GDM1 (cell line): Measurements from ENCODE around the gene CDH23.

ENCODE experiments used
- DNase-seq: peaks from one replicate; lab custom pipeline; 2025; lab: John Stamatoyannopoulos, UW

Gene CDH23

GRCh38 chr10:71467161-71467560 lies 70.4 kb downstream of the CDH23 start:
- no peak for DNase-seq

DNA sequence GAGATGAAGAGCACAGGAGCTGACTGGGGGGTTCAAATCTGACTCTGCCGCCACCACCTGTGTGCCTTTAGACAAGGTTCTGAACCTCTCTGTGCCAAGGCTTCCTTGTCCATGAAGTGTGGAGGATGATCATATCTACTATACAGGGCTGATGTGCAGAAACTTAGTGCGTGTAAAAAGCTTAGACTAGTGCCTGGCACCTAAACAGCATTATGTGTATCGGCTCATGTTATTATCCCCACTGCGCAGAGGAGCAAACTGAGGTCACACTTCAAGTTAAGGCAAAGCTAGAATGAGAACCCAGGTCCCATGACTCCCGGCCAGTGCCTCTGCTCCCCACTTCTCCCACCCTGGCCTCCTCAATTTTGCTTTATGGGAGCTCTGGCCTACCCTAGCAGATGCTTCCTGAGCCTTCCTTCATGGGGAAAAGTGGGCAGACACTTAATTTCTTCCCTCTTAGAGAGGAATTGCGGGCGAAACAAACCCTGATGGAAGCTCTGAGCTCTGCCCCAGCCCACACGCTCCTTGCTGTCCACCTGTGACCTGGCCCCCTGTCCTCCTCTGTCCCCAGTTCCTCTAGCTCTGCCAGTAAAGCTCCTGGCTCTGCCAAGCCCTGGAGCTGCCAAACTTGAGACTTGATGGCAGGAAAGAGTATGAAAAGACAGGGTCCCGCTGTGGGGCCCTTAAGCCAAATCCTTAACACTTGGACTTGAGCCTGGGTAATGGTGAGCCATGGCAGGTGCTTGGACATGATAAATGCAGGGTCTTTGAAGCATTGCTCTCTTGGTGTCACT lies 71.0 kb downstream of the CDH23 start:
- DNase-seq = no peak

- DNase-seq = no peak
These were observed 71.8 kb downstream of the CDH23 start for GRCh38 chr10:71468363-71469094.

GRCh38 chr10:71471006-71471405 lies 74.3 kb downstream of the CDH23 start:
- DNase-seq = no peak

- DNase-seq = no peak
These were observed 75.2 kb downstream of the CDH23 start for GRCh38 chr10:71471957-71472365.

DNA sequence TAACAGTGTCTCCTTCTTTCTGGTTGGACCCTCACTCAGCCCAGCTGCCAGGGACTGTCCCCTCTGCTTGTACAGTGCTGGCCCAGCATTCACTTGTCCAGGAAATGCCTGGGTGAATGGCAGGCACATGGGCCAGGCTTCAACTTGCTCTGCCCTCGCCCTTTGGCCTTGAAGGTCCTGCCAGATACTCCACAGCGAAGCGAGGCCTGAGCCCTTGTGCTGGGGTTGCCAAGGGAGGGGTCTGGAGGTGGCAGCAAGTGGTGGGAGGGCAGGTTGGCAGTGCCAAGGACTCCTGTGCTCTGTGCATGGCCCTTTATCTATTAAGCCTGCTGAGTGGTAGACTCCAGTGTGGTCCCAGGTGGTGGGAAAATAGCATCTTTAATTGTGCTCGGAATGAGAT lies 75.7 kb downstream of the CDH23 start:
- DNase-seq = no peak

DNA sequence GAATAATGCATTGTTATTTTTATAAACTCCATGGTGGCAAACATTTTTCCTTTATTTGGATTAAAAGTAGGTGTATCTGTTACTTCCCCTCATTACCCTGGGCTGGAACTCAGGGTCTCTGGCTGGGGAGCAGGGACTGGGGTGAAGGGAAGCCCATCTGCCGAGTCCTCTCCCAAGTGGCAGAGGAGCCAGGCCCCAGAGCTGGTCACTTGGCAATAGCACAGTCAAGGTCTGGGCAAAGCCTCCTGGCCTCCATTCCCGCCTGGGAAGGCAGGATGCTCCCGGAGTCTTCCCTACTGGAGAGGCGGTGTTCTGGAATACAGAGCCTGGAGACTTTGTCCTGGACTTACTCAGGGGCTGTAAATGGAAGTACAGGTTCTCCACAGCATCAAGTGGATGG lies 76.2 kb downstream of the CDH23 start:
- no peak for DNase-seq

GRCh38 chr10:71473671-71474599 lies 77.2 kb downstream of the CDH23 start:
- DNase-seq = no peak

GRCh38 chr10:71474702-71475242 lies 78.1 kb downstream of the CDH23 start:
- DNase-seq = no peak

DNA sequence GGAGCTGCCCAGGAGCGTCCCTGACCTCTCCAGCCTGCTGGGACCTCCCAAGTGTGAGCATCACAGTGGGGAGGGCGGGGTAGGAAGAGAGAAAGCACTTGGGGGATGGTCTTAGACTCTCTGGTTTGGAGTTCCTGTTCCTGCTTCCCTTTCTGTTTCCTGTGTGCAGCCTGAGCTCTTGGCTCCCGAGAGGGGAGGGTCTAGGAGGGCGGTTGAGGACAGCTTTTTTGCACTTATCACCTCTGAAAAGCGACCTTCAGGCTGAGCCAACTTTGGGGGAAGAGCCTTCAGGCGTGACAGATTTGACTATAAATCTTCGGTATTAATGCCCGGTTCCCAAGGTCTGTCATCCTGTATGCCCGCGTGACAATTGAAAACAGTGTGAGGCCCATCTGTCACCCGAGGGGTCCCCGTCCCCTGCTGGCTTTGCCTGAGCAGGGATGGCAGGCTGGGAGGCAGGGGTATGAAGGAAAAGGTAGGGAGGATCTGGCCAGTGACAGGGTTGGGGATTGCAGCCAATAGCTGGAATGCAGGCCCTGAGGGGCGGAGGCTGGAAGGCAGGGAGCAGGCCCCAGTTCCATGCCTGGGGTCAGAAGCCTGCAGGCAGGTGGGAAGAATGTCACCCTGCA lies 78.6 kb downstream of the CDH23 start:
- peak; percentile 82 for DNase-seq

DNA sequence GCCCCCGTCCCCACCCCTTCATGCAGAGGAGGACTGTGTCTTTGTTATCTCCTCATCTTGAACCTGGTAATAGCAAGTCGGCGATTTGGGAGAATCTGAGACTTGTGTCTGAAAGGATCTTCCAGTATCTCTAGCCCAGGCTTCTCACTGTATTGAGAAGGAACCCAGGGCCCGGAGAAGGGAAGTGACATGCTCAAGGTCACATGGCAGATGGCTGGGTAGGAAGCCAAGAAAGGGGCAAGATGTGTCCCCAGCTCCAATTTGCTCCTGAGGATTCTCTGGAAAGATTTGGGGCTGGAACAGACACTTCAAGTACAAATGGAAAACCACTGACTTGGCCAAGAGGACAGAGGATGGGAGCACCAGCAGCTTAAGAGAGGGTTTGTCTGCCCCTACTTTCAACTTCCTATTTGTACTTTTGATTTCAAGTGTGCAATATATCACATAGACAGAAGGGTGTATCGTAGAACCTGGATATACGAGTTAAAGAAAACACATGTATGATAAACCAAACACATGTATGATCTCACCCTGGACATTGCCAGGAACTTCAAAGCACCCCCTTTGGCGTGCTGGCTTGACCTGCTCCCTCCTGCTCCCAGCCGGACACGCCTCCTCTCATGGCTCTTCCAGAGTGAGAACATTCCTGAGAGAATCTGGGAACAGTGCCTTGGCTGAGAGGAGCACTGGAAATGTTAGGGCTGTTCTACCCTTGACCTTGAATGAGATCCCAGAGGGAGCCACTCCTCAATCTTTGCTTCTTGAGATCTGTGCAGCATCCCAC lies 79.7 kb downstream of the CDH23 start:
- no peak for DNase-seq

DNA sequence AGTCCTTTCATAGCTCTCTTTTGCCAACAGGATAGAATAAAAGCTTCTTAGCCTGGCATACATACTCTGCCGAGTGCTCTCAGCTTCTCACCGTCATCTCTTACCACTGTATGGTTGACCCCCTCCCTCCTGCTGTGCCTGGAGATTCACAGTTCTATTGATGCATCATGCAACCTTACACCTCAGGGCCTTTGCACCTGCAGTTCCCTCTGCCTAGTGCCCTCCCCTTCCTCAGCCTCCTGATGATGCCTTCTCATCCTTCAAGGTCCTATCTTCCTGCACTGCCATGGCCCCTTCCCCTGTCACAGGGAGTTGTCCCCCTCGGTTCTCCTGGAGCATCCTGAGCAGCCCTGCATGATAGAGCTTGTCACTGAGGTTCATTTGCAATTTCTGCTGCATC lies 81.5 kb downstream of the CDH23 start:
- no peak for DNase-seq

DNA sequence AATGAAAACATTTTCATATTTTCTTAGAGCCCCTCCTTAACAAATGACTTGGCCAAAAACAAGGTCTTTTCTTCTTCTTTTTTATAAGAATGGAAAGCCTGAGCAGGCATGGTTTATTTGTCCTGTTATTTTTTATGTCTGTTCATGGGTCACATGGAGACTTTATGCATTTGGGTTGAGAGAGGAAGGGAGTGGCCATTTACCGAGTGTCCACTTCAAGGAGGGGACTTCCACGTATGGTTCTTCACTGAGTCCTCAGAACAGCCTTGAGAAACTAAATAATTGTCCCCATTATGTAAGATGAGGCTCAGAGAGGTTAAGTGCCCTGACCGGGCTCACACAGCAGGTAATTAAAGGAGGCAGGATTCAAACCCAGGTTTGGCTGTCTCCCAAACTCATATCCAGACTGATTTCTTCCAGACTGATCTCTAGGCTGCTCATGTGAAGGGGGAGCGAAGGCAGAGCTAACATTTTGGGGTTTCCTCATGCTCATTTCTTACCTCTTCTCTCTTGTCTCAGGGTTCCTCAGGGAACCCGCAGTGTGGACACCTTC lies 82.2 kb downstream of the CDH23 start:
- DNase-seq = no peak

GRCh38 chr10:71479831-71480230 lies 83.1 kb downstream of the CDH23 start:
- no peak for DNase-seq

DNA sequence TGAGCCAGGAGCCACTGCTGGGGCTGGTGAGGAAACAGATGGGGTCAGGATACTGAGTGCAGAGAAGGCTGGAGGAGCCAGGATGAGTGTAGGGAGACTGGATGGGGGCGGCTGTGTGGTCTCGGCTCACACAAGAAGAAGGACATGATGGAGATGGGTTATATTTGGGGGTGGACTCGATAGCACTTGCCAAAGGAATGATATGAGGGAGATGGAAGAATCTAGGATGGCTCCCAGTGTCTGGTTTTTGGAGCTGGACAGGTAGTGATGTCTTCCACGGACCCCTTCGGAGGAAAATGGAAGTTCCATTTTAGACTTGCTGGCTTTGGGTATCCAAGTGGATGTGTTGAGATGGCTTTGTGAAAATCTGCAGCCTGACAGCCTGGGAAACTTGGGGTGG lies 83.9 kb downstream of the CDH23 start:
- no peak for DNase-seq

DNA sequence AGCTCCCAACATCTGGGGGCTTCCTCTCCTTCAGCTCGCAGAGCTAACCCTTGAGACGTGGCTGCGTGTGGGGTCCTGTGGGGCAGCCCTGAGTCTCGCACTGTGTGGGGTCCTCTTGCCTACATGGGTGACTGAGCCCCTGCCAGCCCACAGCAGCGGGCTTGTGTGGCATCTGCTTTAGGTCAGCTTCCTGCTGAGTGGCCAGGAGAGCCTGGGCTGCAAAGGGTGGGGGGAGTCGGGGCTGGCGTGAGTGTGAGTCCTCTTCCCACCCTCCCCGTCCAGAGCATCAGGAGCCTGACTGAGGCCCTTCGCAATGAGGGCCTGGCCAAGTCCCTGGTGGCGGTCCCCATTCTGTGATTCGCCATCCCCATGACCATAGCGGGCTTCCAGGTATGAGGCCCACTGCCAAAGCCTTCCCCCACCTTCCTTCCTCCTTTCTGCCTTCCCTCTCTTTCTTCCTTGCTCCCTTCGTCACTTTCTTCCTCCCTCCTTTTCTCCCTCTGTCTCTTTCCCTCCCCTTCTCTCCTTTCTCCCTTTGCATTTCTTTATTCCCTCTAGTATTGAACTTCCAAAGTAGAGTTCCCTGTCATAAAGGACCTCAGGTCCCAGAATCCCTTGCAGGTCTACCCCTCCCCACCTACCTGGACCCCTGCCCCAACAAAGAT lies 85.2 kb downstream of the CDH23 start:
- no peak for DNase-seq

DNA sequence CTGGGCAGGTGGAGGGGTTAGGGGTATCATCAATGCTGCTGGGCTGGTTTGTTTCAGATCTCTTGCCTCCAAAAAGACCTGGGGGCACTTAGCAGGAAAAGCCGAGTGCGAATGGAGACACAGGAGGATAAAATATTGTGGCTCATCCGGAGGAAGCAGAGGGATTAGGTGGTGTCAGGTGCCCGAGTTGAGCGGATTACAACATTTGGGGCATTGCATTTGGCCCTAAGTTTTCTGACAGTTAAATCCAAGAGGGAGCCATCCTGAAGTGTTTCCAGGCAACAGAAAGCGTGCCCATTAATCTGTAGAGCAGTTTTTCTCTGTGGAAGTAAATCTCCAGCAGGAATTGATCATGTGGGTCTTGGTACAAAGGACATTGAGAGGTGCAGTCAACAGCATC lies 85.9 kb downstream of the CDH23 start:
- no peak for DNase-seq

DNA sequence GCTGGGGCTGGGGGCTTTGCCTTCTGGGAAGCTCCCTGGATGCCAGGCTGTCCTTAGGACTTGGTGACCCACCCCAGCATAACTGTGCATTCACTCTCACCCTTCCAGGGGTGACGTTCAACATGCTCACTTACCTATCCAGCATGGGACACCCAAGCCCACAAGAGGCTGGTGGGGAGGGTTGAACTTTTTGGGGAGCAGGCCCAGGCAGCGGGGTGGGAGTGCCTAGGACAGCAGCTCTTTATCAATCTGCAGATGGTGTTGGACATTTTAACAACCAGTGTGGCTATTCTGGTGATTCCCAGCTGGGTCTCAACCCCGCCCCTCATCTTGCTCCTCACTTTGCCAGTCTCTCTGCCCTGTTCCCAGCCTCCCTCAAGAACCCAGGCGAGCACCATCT lies 86.4 kb downstream of the CDH23 start:
- DNase-seq = no peak

GRCh38 chr10:71483885-71484751 lies 87.4 kb downstream of the CDH23 start:
- no peak for DNase-seq
